GM06990 (cell line): ENCODE measurements around the gene ZNF26.

Experiments used
- DNase-seq: peaks from one replicate; pipeline ENCODE4 v3.0.0-alpha.2; 2011; ENCODE audit not compliant: insufficient read length; ENCODE audit errors: extremely low read depth
- H3K27me3 ChIP-seq: replicated peaks from 2 replicates; pipeline ENCODE4 v1.6.0; 2011; ENCODE audit warnings: low read length; ENCODE audit not compliant: control insufficient read depth, insufficient read depth
- H3K36me3 ChIP-seq: 2 replicates; pipeline ENCODE4 v1.5.1; 2011; ENCODE audit warnings: low read length; ENCODE audit not compliant: control insufficient read depth, insufficient read depth
- H3K4me3 ChIP-seq: replicated peaks from 2 replicates; pipeline ENCODE4 v1.5.1; 2011; ENCODE audit warnings: low read depth, mild to moderate bottlenecking, control low read depth, low read length
- TF ChIP-seq, protein P1 (sequence below): IDR thresholded peaks from 2 replicates; pipeline ENCODE4 v1.5.1; 2011; ENCODE audit warnings: low read length, control low read depth, mild to moderate bottlenecking, inconsistent platforms; ENCODE audit not compliant: insufficient read depth, poor library complexity, severe bottlenecking

Gene ZNF26

DNA sequence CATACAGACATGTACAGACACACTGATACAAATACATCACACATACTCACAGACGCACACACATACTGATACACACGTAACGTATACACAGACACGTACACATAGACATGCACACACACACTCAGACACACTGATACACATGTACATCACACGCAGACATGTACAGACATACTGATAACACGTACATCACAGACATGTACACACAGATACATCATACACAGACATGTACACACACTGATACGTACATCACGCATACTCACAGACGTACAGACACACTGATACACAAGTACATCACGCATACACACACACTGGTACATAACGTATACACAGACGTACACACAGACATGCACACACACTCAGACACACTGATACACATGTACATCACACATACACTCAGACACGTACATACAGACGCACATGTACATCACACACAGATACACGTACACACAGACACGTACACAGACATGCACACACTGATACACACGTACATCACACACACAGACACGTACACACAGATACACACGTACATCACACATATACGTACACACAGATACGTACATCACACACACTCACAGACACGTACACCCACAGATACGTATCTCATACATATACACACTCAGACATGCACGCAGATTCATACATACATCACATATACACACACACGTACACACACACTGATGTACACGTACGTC is 35.2 kb upstream of the ZNF26 start:
- no peak overlapping the region for H3K4me3 ChIP-seq
- no peaks in the 10 kb centered on the region; the same call in none of the 2 replicates for H3K36me3 ChIP-seq
- TF ChIP-seq, protein P1, sequence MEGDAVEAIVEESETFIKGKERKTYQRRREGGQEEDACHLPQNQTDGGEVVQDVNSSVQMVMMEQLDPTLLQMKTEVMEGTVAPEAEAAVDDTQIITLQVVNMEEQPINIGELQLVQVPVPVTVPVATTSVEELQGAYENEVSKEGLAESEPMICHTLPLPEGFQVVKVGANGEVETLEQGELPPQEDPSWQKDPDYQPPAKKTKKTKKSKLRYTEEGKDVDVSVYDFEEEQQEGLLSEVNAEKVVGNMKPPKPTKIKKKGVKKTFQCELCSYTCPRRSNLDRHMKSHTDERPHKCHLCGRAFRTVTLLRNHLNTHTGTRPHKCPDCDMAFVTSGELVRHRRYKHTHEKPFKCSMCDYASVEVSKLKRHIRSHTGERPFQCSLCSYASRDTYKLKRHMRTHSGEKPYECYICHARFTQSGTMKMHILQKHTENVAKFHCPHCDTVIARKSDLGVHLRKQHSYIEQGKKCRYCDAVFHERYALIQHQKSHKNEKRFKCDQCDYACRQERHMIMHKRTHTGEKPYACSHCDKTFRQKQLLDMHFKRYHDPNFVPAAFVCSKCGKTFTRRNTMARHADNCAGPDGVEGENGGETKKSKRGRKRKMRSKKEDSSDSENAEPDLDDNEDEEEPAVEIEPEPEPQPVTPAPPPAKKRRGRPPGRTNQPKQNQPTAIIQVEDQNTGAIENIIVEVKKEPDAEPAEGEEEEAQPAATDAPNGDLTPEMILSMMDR, result no peak
- DNase-seq, result no peak
- no peaks in the 10 kb centered on the region for H3K27me3 ChIP-seq

DNA sequence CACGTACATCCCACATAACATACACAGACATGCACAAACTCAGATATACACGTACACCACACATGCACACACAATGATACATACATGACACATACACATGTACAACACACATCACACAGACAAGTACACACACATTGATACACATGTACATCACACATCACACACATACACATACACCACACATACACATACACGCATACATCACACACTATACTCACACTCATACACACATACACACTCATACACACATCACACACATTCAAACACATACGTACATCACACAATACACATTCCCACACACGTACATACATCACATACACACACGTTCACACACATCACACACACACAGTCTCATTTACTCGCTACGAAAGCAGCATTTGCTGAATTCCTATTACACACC is 34.5 kb upstream of the ZNF26 start:
- H3K27me3 ChIP-seq, result no peaks in the 10 kb centered on the region
- H3K4me3 ChIP-seq, result no peak overlapping the region
- TF ChIP-seq, protein P1, result no peak
- no peaks in the 10 kb centered on the region; the same call in none of the 2 replicates for H3K36me3 ChIP-seq
- DNase-seq, result no peak

DNA sequence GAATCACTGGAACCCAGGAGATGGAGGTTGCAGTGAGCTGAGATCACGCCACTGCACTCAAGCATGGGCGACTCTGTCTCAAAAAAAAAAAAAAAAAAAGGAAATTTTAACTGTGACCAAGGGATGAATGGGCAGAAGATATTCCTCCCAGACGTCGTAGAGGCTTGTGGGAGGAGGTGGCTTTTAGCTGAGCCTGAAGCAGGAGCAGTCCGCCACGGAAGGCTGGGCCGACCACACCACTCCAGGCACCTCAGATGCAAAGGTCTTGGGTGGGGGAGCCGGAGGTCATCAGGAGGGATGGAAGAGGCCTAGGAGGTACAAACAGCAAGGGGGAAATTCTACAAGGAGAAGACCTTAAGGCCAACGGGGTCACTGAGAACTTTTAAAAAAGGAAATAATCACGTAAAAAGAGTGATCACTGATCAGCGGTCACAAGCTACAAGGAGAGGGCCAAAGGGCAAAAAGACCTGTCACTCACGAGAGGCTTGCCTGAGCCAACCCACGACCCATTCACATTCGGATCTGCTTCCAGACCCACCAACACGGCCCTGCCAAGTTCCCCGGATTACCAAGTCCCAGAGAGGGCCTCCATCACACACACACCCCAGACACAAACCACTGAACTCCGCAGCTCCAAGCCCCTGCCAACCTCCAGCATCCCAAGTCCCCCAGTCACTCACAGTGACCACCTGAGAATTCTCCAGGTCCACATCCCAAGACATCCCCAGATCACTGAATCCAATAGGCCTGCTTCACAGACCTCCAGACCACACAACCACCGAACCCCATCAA is 33.6 kb upstream of the ZNF26 start:
- Histone ChIP-seq H3K36me3 (no peaks in the 10 kb centered on the region; the same call in none of the 2 replicates), H3K4me3 (no peak overlapping the region), H3K27me3 (no peaks in the 10 kb centered on the region)
- TF ChIP-seq, protein P1, result no peak
- DNase-seq, result no peak

DNA sequence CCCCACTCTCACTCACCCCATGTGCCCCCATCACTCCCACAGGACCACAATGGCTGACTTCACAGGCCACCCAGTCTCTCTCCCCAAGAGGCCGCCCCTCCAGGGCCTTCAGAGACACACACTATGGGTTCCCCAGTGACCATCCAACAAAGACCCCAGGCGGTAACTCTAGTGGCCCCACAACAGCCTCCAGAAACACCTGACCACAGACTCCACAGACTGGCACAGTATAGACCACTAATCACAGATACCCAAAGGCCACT is 33.1 kb upstream of the ZNF26 start:
- no peaks in the 10 kb centered on the region for H3K27me3 ChIP-seq
- TF ChIP-seq, protein P1, result no peak
- H3K36me3 ChIP-seq, result no peaks in the 10 kb centered on the region; the same call in none of the 2 replicates
- no peak overlapping the region for H3K4me3 ChIP-seq
- DNase-seq, result no peak

DNA sequence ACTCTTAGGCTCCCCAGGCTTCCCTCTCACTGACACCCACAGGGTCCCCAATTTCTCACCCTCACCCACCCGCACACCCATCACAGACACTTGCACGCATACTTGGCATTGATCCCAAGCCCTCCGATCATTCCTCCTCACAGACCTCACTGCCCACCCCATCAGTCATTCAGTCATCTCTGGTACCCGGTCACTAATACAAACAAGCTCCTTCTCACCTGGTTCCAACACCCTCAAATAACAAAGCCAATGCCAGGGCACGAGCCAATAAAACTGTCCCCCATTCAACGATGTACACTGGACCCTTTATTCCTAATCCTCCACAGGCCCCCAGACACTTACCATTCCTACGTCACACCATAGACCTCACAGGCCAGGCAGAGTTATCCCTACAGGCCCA is 32.4 kb upstream of the ZNF26 start:
- Histone ChIP-seq H3K27me3 (no peaks in the 10 kb centered on the region), H3K4me3 (no peak overlapping the region), H3K36me3 (no peaks in the 10 kb centered on the region; the same call in none of the 2 replicates)
- no peak for DNase-seq
- TF ChIP-seq, protein P1, result no peak
